Osteocyte (in vitro differentiated cells): ENCODE results near the gene RTN3. TPM values are rescaled to one million over a fixed set of nuclear protein-coding genes. Genes with fewer than 3 reads are reported as not detected.

ENCODE experiments used
- DNase-seq: peaks from one replicate; pipeline ENCODE4 v3.0.0; 2021; ENCODE audit warnings: mixed read lengths; ENCODE audit not compliant: unreplicated experiment; ENCODE audit errors: extremely low spot score
- H3K27ac Mint-ChIP-seq: one replicate; pipeline ENCODE4 v1.8.0; 2021; ENCODE audit warnings: mild to moderate bottlenecking, mixed read lengths; ENCODE audit not compliant: unreplicated experiment
- H3K27me3 Mint-ChIP-seq: one replicate; pipeline ENCODE4 v1.8.0; 2021; ENCODE audit warnings: mixed read lengths; ENCODE audit not compliant: unreplicated experiment
- H3K36me3 Mint-ChIP-seq: one replicate; pipeline ENCODE4 v1.8.0; 2021; ENCODE audit warnings: mixed read lengths; ENCODE audit not compliant: unreplicated experiment
- H3K4me1 Mint-ChIP-seq: one replicate; pipeline ENCODE4 v1.8.0; 2021; ENCODE audit warnings: mixed read lengths; ENCODE audit not compliant: unreplicated experiment
- H3K4me3 Mint-ChIP-seq: one replicate; pipeline ENCODE4 v1.8.0; 2021; ENCODE audit warnings: mild to moderate bottlenecking, moderate library complexity, mixed read lengths; ENCODE audit not compliant: unreplicated experiment
- H3K9me3 Mint-ChIP-seq: one replicate; pipeline ENCODE4 v1.8.0; 2021; ENCODE audit warnings: mixed read lengths; ENCODE audit not compliant: unreplicated experiment
- CTCF ChIP-seq: fragments of 200-600 bp; sonication (generic); IDR thresholded peaks from 2 replicates; pipeline ENCODE4 v1.5.0; 2021; ENCODE audit warnings: antibody characterized with exemption, mild to moderate bottlenecking, moderate library complexity
- total RNA-seq: library from RNA; stranded (reverse); gene quantifications from 2 replicates; pipeline ENCODE4 v1.2.1, GENCODE V29; 2021

Gene RTN3
- total RNA-seq, 1 donor from 2014 or later, result 109 TPM

DNA sequence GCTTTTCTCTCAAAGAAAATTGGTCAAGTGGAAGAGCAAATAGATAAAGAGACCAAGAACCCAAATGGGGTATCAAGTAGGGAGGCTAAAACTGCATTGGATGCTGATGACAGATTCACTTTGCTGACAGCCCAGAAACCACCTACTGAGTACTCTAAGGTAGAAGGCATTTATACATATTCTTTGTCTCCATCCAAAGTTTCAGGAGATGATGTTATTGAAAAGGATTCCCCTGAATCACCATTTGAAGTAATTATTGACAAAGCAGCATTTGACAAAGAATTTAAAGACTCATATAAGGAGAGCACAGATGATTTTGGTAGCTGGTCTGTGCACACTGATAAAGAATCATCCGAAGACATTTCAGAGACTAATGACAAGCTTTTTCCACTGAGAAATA is 37.7 kb downstream of the RTN3 start:
- Mint-ChIP-seq H3K9me3 (no peaks in the 10 kb centered on the region), H3K4me3 (no peak overlapping the region), H3K4me1 (peaks cover 10% of the 10 kb centered on the region), H3K27me3 (no peaks in the 10 kb centered on the region), H3K36me3 (peaks cover 11% of the 10 kb centered on the region), H3K27ac (no peak overlapping the region)
- TF ChIP-seq CTCF, result no peak
- no peak for DNase-seq

DNA sequence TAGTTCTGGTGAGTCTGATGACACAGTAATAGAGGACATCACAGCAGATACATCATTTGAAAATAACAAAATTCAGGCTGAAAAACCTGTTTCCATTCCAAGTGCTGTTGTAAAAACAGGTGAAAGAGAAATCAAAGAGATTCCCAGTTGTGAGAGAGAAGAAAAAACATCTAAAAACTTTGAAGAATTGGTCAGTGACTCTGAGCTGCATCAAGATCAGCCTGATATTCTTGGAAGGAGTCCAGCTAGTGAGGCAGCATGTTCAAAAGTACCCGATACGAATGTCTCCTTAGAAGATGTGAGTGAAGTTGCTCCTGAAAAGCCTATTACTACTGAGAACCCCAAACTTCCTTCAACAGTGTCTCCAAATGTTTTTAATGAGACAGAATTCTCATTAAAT is 38.7 kb downstream of the RTN3 start:
- H3K4me3 Mint-ChIP-seq, result no peak overlapping the region
- no peak overlapping the region for H3K27ac Mint-ChIP-seq
- H3K36me3 Mint-ChIP-seq, result peaks cover 8% of the 10 kb centered on the region
- TF ChIP-seq CTCF, result no peak
- no peak for DNase-seq
- no peaks in the 10 kb centered on the region for H3K27me3 Mint-ChIP-seq
- peaks cover 10% of the 10 kb centered on the region for H3K4me1 Mint-ChIP-seq
- no peaks in the 10 kb centered on the region for H3K9me3 Mint-ChIP-seq

DNA sequence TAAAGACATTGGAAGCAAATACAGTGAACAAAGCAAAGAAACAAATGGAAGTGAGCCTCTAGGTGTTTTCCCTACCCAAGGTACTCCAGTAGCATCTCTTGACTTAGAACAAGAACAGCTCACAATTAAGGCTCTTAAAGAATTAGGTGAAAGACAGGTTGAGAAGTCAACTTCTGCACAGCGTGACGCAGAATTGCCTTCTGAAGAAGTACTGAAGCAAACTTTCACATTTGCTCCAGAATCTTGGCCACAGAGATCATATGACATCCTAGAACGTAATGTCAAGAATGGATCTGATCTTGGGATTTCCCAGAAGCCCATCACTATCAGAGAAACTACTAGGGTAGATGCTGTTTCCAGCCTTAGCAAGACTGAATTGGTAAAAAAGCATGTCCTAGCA is 39.3 kb downstream of the RTN3 start:
- Mint-ChIP-seq H3K4me3 (no peak overlapping the region), H3K27me3 (no peaks in the 10 kb centered on the region), H3K9me3 (no peaks in the 10 kb centered on the region), H3K27ac (no peak overlapping the region), H3K4me1 (peaks cover 12% of the 10 kb centered on the region), H3K36me3 (peaks cover 8% of the 10 kb centered on the region)
- no peak for DNase-seq
- TF ChIP-seq CTCF, result no peak

DNA sequence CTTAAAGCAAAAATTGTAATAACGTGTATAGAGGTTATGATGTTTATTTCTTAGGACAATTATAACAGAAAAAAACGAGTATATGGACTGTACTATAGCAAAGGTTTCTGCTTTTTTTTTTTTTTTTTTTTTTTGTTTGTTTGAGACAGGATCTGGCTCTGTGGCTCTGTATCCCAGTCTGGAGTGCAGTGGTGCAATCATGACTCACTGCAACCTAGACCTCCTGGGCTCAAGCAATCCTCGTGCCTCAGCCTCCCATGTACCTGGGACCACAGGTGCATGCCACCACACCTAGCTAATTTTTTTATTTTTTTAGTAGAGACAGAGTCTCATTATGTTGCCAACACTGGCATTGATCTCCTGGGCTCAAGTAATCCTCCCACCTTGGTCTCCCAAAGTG is 48.0 kb downstream of the RTN3 start:
- Mint-ChIP-seq H3K27ac (no peak overlapping the region), H3K4me1 (peaks cover 9% of the 10 kb centered on the region), H3K9me3 (no peaks in the 10 kb centered on the region), H3K36me3 (peaks cover 2% of the 10 kb centered on the region), H3K4me3 (no peak overlapping the region), H3K27me3 (no peaks in the 10 kb centered on the region)
- no peak for DNase-seq
- TF ChIP-seq CTCF, result no peak

DNA sequence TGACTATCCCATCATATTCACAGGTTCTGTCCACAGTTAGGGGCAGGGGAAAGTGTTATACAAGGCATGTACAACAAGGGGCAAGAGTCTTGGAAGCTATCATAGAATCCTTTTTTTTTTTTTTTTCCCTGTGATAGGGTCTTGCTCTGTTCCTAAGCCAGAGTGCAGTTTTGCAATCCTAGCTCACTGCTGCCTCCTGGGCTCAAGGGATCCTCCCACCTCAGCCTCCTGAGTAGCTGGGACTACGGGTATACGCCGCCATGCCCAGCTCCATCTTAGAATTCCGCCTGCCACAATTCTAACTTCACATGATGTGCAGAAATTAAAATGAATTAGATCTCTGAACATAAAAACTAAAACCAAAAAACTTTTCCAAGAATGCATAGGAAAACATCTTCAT is 55.6 kb downstream of the RTN3 start:
- H3K4me3 Mint-ChIP-seq, result no peak overlapping the region
- H3K27ac Mint-ChIP-seq, result no peak overlapping the region
- no peaks in the 10 kb centered on the region for H3K9me3 Mint-ChIP-seq
- H3K27me3 Mint-ChIP-seq, result no peaks in the 10 kb centered on the region
- H3K36me3 Mint-ChIP-seq, result no peaks in the 10 kb centered on the region
- DNase-seq, result no peak
- H3K4me1 Mint-ChIP-seq, result peaks cover 10% of the 10 kb centered on the region
- TF ChIP-seq CTCF, result no peak
